Smooth muscle cell (in vitro differentiated cells): ENCODE results near the gene PTCD2. TPM values are rescaled to one million over a fixed set of nuclear protein-coding genes. Genes with fewer than 3 reads are reported as not detected.

Experiments used
- DNase-seq: peaks from one replicate; lab custom pipeline; 2025; ENCODE audit not compliant: unreplicated experiment; lab: John Stamatoyannopoulos, UW
- H2AFZ ChIP-seq: fragments of 200-600 bp; sonication (generic); 2 replicates; pipeline ENCODE4 v1.6.0; 2016; ENCODE audit warnings: antibody characterized with exemption, low read depth, mild to moderate bottlenecking
- H3F3A ChIP-seq: fragments of 200-600 bp; sonication (generic); 2 replicates; pipeline ENCODE4 v1.6.0; 2017; ENCODE audit warnings: antibody characterized with exemption, low read depth
- H3K27ac ChIP-seq: fragments of 200-600 bp; sonication (generic); 2 replicates; pipeline ENCODE4 v1.5.1; 2016; ENCODE audit warnings: low read depth, mild to moderate bottlenecking
- H3K27me3 ChIP-seq: fragments of 200-600 bp; sonication (generic); 2 replicates; pipeline ENCODE4 v1.6.1; 2016; ENCODE audit warnings: low read depth, mild to moderate bottlenecking
- H3K36me3 ChIP-seq: fragments of 200-600 bp; sonication (generic); 2 replicates; pipeline ENCODE4 v1.5.1; 2016; ENCODE audit warnings: low read depth
- H3K4me1 ChIP-seq: fragments of 200-600 bp; sonication (generic); 2 replicates; pipeline ENCODE4 v1.5.1; 2016; ENCODE audit warnings: low read depth
- H3K4me2 ChIP-seq: fragments of 200-600 bp; sonication (generic); 2 replicates; pipeline ENCODE4 v1.6.0; 2016; ENCODE audit warnings: mild to moderate bottlenecking
- H3K4me3 ChIP-seq: fragments of 200-600 bp; sonication (generic); 2 replicates; pipeline ENCODE4 v1.5.1; 2016; ENCODE audit warnings: mild to moderate bottlenecking
- H3K79me2 ChIP-seq: fragments of 200-600 bp; sonication (generic); 2 replicates; pipeline ENCODE4 v1.6.0; 2016; ENCODE audit warnings: low read depth, mild to moderate bottlenecking
- H3K9ac ChIP-seq: fragments of 200-600 bp; sonication (generic); 2 replicates; pipeline ENCODE4 v1.6.0; 2016; ENCODE audit warnings: low read depth
- H3K9me3 ChIP-seq: fragments of 200-600 bp; sonication (generic); replicated peaks from 2 replicates; pipeline ENCODE4 v1.5.1; 2016; ENCODE audit warnings: low read depth
- H4K20me1 ChIP-seq: fragments of 200-600 bp; sonication (generic); 2 replicates; pipeline ENCODE4 v1.6.0; 2016; ENCODE audit warnings: low read depth
- CTCF ChIP-seq: fragments of 200-600 bp; sonication (generic); IDR thresholded peaks from 2 replicates; pipeline ENCODE4 v1.5.1; 2017; ENCODE audit warnings: borderline replicate concordance, mild to moderate bottlenecking, antibody characterized with exemption; ENCODE audit not compliant: insufficient read depth, poor library complexity, severe bottlenecking
- WGBS: methylation state at CpG from one replicate; pipeline ENCODE4 v1.1.7; 2016; ENCODE audit warnings: low lambda C conversion rate; 5-methylcytosine and 5-hydroxymethylcytosine counted together
- polyA plus RNA-seq: library from polyadenylated mRNA; unstranded; fragments of >200 nt; fragmentation: Nextera tagmentation; extraction: Ambion mirVana; gene quantifications from 2 replicates; pipeline ENCODE4 v1.2.1, GENCODE V29; 2016
- total RNA-seq: library from RNA; depleted of rRNA; stranded (reverse); fragments of >200 nt; gene quantifications from 2 replicates; pipeline ENCODE4 v1.2.3, GENCODE V29; 2014

The PTCD2 gene
- total and polyA plus RNA-seq, 2 experiments from 2014 or later, result 6.3 to 8.5 TPM

DNA sequence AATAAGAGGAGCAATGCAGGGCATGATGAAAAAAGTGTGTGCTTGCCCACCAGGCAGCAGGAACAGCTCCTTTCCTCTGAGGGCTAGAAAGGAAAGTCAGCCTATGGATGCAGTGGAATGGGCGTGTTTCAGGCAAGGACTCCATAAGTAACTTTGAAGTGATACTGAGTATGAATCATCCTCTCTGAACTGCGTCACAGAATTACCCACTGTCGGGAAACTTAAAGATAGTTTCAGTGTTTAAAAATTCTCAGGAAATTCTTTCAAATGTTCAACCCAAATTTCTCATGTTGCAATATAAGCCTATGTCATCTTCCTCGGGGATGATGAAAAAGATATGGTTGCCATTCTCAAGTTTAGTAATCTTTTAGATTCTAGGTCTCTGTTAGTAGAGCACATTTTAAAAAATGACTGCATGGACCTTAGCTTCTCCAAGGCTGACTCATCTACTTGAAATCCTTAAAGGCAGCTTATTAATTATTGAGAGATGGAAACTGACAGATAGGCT is 27.7 kb downstream of the PTCD2 start:
- H3K4me3 ChIP-seq, result no peak overlapping the region
- H2AFZ ChIP-seq, result peak overlapping the region; percentile 79

DNA sequence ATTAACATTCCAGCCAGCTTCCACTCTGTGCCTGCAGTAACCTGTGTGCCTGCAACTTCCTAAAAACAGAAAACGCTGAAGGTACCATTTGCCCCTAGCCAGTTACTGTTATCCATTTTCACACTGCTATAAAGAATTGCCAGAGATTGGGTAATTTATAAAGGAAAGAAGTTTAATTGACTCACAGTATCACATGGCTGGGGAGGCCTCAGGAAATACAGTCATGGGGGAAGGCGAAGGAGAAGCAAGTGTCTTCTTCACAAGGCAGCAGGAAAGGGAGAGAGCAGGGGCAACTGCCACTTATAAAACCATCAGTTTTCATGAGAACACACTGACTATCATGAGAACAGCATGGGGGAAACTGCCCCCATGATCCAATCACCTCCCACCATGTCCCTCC is 31.2 kb downstream of the PTCD2 start:
- Histone ChIP-seq H4K20me1 (no peaks in the 10 kb centered on the region), H3K9ac (no peak overlapping the region), H3K27me3 (no peaks in the 10 kb centered on the region), H3K4me2 (no peak overlapping the region), H3K9me3 (no peaks in the 10 kb centered on the region), H3K79me2 (no peaks in the 10 kb centered on the region), H3K36me3 (no peaks in the 10 kb centered on the region), H3F3A (peaks cover 9% of the 10 kb centered on the region), H3K27ac (no peak overlapping the region), H2AFZ (no peak overlapping the region), H3K4me1 (no peaks in the 10 kb centered on the region), H3K4me3 (no peak overlapping the region)
- DNase-seq, result no peak
- 96% methylated on average over 2 of the region's 2 CpGs for WGBS
- no peak for TF ChIP-seq CTCF

More for the DNA sequence above, 27.7 kb downstream of the PTCD2 start:
- WGBS, result under 1% methylated on average over 4 of the region's 4 CpGs
- Histone ChIP-seq H3K79me2 (no peaks in the 10 kb centered on the region), H3K4me2 (peak overlapping the region; percentile 79), H4K20me1 (no peaks in the 10 kb centered on the region), H3K9ac (peak overlapping the region; percentile 82), H3F3A (peaks cover 9% of the 10 kb centered on the region), H3K27me3 (no peaks in the 10 kb centered on the region), H3K4me1 (no peaks in the 10 kb centered on the region), H3K9me3 (no peaks in the 10 kb centered on the region), H3K27ac (peak overlapping the region; percentile 98), H3K36me3 (no peaks in the 10 kb centered on the region)
- no peak for TF ChIP-seq CTCF
- DNase-seq, result no peak

DNA sequence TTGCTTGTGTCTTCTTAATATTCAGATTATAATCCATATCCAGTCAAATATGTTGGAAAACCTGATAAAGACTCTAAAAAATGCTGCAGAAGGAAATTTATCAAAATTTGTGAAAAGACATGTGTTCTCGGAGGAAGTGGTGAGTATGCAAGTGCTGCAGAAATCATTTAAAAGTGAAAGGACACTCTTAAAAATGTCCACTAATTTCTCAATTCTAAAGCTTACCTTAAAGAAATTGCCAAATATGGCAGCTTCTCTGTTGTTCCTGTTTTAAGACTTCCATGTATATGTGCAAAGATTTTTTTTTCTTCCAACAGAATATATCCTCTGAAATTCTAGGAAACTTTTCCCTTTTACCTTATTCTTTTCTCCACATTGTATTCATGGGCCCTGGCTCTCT is 32.4 kb downstream of the PTCD2 start:
- H3F3A ChIP-seq, result no peaks in the 10 kb centered on the region
- H3K9me3 ChIP-seq, result no peaks in the 10 kb centered on the region
- H3K79me2 ChIP-seq, result no peaks in the 10 kb centered on the region
- no peaks in the 10 kb centered on the region for H3K27me3 ChIP-seq
- no peak overlapping the region for H2AFZ ChIP-seq
- H3K4me3 ChIP-seq, result no peak overlapping the region
- H3K27ac ChIP-seq, result no peak overlapping the region
- no peaks in the 10 kb centered on the region for H3K4me1 ChIP-seq
- H4K20me1 ChIP-seq, result no peaks in the 10 kb centered on the region
- TF ChIP-seq CTCF, result no peak
- H3K9ac ChIP-seq, result no peak overlapping the region
- no peaks in the 10 kb centered on the region for H3K36me3 ChIP-seq
- no peak for DNase-seq
- no peak overlapping the region for H3K4me2 ChIP-seq
- WGBS, result 100% methylated on average over 1 of the region's 1 CpG

DNA sequence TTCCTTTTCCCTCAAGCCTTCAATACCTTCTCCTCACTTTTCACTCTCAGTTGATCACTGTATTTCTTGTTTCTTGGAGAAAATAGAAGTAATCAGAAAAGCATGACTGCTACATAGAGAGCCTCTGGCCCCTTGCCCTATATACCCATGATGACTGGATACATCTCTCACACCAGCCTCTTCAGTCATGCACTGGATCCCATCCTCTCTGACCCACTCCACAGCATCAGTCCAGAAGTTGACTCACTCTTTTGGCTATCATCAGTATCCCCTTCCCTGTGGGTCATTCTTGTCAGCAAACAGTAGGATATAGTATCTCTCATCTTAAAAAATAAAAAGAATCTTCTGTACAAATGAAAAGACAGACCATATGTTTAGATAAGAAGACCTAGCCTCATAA is 32.9 kb downstream of the PTCD2 start:
- no peaks in the 10 kb centered on the region for H4K20me1 ChIP-seq
- no peaks in the 10 kb centered on the region for H3K4me1 ChIP-seq
- H3K79me2 ChIP-seq, result no peaks in the 10 kb centered on the region
- H3K4me2 ChIP-seq, result no peak overlapping the region
- no peak for TF ChIP-seq CTCF
- no peaks in the 10 kb centered on the region for H3K9me3 ChIP-seq
- H3K36me3 ChIP-seq, result no peaks in the 10 kb centered on the region
- H3K27ac ChIP-seq, result no peak overlapping the region
- no peaks in the 10 kb centered on the region for H3F3A ChIP-seq
- H3K27me3 ChIP-seq, result no peaks in the 10 kb centered on the region
- H3K4me3 ChIP-seq, result no peak overlapping the region
- no peak overlapping the region for H3K9ac ChIP-seq
- H2AFZ ChIP-seq, result no peak overlapping the region
- no peak for DNase-seq
